HG03342 (cell line): ENCODE measurements around the gene ADAM8.
"Not testable (repeated sequence)": the region's sequence is repeated elsewhere in the genome, so short reads cannot be mapped to it uniquely, and the experiment has no call there.

Source experiments
- ATAC-seq: cut with Tn5 transposase; IDR thresholded peaks from one replicate; pipeline ENCODE4 v1.9.1; 2021; ENCODE audit warnings: mild to moderate bottlenecking, moderate library complexity; ENCODE audit not compliant: unreplicated experiment

The ADAM8 gene

DNA sequence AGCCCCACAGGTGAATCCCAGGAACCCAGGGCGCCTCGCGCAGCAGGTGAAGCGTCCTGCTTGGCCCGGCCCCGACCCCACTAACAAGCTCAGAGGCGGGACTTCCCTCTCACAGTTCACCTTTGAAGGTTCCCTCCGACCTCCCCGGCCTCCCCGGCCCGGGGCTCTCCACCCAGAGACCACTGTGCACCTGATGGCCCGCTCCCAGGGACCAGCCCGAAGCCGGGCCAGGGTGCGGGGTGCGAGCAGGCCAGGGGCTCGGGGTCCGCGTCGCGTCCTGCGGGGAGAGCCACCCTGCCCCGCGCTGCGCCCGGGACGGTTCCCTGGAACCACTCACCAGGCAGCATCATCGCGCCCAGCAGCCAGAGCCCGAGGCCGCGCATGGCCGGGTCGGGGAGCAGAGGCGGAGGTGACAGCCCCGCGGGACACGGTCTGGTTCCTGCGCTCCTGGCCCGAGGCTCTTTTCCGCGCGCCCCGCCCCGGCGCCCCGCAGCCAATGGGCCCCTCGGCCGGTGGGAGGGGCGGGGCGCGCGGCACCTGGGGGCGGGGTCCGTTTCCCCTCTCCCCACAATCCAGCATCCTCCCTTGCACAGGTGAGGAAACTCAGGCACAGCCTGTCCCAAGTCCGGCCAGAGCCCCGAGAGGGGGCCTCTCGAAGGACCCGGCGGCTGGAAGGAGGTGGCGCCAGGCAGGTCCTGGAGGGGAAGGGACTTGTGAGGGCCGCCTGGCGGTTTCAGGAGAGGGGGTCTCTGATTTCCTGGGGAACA lies at the start of gene ADAM8:
ADAM8 (minus strand) TSS at position 434 of the 767 bp plus-strand sequence; CDS start at position 383, 51 bp downstream.
- ATAC-seq, result peak; percentile 53

DNA sequence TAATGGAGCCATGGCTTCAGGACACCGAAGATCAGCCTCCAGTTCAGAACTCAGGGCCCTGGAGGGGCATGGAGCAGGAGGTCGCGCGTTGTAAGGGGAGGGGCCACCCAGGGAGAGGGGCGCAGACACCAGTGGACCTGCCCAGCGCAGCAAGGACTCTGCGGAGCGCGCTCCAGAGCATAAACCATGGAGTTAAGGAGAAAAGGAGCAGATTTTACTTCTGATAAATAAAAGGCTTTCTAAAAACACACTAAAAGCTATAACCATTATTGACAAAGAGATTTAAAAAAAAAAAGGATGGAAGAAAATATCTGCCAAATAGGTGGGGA lies 49.5 kb upstream of the ADAM8 start:
- no peak for ATAC-seq

DNA sequence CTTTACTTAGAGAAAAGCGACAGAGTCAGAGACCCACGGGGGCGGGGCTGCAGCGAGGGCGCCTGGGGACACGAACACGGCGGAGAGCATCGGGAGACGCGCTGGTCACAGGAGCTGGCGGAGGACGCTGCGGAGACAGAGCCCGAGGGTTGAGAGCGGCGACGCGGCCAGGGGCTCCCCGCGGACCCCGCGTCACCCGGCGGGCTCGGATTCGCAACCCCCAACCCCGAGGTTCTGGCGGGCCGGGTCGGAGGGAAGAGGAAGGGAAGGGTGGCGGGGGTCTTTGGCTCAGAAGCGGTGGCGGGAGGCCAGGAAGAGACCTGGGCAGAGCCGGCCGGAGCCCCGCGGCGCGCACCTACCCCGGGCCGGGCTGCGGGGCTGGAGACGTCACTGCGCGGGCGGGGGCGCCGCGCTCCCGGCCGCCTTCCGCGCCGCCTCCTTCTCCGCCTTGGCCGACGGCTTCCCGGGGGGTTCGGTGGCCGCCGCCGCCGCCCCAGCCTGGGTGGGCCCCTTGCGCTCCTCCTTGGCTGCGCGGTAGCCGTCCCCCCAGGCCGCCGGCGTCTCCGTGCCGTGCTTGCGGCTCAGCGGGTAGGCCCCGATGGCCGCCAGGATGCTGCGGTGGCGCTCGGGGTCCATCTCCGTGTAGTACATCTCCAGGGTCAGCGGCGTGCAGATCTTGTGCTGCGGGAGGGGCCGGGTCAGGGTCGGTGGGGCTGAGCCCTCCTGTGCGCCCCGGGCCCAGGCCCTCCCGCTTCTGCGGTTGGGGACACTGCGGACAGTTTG lies 49.0 kb upstream of the ADAM8 start:
- ATAC-seq, result no peak

DNA sequence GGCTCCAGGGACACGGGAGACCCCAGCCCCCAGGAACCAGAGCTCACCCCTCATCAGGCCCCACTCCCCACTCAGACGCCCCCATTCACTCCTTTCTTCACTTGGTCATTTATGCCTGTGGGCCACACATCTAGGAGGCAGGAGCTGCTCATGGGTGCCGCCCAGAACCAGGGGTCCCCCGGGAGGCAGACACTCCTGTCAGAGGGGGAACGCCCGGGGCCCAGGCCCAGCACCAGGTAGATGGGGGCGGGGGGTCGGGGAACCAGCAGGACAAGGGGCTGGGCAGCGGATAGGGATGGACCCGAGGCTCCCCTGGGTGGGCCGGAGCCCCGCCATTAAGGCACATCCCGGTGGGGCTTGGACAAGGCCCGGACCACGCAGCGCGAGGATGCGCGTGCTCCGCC lies 48.2 kb upstream of the ADAM8 start:
- no peak for ATAC-seq

DNA sequence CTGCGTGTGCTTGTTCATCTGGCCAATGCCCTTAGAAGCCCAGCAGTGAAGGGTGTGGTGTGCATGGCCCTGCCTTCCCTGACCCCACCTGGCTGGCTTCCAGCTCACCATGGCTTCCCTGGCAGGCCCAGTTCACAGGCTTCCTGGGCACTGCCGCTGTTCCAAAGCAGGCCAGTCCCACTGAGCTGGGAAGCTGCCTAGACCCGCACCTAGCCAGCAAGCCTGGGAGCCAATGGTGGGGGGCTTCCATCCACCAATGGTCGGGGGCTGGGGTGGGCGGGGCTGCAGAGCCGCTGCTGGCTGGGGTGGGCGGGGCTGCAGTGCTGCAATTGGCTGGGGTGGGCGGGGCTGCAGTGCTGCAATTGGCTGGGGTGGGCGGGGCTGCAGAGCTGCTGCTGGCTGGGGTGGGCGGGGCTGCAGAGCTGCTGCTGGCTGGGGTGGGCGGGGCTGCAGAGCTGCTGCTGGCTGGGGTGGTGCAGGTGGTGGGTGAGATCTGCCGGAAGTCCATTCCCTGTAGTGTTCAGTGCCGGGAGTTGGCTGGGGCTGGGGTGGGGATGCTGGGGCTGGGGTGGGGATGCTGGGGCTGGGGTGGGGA lies 47.6 kb upstream of the ADAM8 start:
- peak; percentile 63 for ATAC-seq

DNA sequence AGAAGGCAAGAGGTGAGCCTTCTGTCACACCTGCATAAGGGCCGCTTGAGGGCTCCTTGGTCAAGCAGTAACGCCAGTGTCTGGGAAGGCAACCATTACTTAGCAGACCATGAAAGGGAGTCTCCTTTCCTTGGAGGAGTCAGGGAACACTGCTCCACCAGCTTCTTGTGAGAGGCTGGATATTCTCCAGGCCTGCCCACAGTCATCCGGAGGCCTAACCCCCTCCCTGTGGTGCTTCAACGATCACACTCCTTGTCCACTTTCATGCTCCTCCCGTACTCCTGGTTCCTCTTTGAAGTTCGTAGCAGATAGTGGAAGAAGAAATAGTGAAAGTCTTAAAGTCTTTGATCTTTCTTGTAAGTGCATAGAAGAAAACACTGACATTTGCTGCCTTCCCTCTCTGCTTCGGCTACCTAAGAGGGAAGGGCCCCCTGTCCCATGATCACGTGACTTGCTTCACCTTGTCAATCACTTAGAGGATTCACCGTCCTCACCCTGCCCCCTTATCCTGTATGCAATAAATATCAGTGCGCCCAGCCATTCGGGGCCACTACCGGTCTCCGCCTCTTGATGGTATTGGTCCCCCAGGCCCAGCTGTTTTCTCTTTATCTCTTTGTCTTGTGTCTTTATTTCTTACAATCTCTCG lies 45.5 kb upstream of the ADAM8 start:
- not testable (repeated sequence) for ATAC-seq

DNA sequence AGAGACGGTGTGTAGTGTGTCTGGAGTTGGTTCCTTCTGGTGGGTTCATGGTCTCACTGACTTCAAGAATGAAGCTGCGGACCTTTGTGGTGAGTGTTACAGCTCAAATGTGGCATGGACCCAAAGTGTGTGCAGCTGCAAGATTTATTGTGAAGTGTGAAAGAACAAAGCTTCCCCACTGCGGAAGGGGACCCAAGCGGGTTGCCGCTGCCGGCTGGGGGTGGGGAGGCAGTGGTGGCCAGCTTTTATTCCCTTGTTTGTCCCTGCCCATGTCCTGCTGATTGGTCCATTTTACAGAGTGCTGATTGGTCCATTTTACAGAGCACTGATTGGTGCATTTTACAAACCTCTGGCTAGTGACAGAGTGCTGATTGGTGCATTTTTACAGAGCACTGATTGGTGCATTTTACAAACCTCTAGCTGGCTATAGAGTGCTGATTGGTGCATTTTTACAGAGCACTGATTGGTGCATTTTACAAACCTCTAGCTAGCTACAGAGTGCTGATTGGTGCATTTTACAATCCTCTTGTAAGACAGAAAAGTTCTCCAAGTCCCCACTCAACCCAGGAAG lies 44.3 kb upstream of the ADAM8 start:
- ATAC-seq, result not testable (repeated sequence)

DNA sequence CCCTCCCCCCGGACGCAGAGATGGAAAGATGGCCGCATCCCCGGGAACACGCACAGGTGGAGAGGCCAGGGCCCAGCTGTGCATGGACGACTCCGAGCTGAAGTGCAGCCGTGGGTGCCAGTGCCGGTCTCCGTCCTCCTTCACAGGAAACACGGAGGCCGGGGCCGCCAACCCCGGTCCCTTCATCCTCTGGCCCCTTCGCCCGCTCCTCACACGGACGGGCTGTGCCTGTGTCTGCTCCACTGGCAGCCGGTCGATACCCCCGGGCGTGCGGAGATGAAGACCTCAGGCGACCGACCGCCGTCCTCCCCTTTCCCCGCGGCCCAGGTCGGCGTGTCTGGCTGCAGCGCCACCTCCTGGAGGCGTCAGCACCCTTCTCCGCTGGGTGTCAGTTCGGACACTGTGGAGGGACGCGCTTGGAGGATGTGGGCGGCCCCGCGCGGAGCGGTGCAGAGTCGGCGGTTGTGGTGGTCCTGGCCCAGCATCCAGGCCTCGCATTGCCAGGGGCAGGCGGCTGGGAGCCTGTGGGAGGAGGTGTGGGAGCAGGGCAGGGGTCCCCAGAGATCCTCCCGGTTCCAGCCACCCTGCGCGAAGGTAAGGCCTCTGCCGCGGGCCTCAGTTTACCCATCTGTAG lies 41.9 kb upstream of the ADAM8 start:
- ATAC-seq, result peak; percentile 85

DNA sequence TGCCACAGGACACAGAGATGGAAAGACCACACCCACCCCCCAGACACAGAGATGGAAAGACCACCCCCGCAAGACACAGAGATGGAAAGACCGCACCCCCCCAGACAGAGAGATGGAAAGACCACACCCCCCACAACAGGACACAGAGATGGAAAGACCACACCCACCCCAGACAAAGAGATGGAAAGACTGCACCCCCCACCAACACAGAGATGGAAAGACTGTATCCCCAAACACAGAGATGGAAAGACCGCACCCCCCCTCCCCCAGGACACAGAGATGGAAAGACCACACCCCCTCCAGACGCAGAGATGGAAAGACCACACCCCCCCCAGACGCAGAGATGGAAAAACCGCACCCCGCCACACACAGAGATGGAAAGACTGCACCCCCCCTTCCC lies 40.1 kb upstream of the ADAM8 start:
- no peak for ATAC-seq

DNA sequence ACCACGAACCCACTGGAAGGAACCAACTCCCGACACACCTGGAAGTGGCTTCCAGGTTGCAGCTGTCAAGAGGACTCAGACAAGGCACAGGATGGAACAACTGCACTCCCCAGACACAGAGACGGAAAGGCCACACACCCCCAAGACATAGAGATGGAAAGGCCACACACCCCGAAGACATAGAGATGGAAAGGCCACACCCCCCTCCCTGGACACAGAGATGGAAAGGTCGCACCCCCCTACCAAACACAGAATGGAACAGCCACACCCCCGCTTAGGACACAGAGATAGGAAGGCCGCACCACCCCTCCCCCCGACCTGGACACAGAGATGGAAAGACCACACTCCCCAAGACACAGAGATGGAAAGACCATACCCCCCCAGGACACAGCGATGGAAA lies 39.6 kb upstream of the ADAM8 start:
- no peak for ATAC-seq

DNA sequence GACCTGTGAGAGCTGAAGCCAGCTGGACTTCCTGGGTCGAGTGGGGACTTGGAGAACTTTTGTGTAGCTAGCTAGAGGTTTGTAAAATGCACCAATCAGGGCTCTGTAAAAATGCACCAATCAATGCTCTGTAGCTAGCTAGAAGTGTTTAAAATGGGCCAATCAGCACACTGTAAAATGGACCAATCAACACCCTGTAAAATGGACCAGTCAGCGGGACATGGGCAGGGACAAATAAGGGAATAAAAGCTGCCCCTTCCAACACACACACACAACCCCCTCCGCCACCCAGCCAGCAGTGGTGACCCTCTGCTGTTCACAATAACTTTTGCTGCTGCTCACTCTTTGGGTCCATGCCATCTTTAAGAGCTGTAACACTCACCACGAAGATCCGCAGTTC lies 39.2 kb upstream of the ADAM8 start:
- ATAC-seq, result no peak

DNA sequence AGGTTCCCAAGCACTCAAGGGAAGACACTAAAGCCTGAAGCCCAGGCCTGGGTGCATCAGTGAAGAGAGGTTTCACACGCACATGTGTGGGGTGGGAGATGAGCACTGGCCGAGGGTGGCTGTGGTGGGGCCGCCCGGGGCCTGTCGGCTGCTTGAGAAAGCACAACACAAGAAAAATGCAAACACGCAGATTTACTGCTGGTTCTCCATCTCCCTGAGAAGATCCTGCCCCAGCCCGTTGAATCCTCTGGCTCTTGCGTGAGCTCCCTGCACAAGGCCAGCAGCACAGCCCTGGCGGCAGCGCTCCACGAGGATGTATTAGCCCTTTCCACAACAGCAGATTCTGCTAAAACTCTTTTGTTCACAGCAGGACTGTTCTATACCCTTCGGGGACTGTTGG lies 38.2 kb upstream of the ADAM8 start:
- no peak for ATAC-seq

DNA sequence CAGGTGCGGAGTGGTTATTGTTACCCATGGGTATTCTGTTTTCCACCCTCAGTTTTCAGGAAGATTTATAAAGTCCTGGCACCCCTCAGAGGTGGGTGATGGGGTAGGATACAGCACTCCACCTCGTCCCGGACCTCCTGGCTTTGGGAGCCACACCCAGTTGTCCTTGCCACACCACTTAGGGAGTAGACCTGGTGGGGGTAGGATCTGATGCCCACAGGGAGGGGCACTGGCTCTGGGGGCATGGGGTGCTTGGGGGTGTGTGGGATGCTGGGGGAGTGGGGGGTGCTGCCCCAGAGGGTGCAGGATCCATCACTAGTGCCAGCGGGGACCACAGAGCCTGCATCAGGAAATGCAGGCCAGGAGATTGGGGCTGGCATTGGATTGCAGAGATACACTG lies 36.5 kb upstream of the ADAM8 start:
- no peak for ATAC-seq

DNA sequence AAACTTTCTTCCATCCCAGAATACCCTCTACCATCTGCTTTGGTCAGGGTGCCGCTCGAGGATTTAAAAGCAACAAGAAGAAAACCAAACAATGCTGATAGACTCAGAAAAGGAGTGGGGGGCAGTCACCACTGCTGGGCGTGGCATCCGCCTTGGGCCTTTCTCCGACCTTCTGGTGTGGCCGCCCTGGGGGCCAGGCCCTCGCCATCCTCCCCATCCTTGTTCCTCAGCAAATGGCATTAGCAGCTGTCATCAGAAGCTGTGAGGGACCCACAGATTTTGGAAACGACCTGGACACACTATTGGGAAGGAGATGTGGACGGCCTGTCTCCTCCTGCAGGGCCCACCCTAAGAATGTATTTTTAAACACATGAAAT lies 36.1 kb upstream of the ADAM8 start:
- ATAC-seq, result no peak

DNA sequence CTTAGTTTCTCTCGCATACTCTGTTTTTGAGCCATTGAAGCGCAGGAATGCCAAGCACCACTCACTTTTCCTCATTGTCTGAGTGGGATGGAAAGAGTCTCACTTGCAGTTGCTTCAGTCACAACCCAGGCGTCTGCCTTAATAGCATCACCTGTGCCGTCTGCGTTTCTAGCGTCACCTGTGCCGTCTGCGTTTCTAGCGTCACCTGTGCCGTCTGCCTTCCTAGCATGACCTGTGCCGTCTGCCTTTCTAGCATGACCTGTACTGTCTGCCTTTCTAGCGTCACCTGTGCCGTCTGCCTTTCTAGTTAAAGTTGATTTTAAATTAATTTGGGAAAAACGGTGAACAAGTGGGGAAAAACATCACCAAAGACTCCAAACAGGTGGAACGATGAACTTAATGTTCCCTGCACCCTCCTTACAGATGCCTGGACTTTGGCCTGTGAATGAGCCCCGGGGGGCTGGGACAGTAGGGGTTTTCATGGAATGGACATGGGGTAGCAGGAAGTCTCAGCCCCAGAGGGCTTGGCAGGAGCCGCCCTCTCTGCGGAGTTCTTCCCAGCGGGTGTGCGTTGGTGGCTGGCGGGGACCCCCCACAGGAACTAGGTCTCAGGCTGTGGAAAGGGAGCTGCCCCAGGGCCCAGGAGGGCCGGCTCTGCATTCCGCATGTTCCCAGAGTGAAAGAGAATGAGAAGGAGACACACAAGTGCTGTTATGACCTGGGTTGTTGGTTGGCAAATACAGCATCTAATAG lies 35.5 kb upstream of the ADAM8 start:
- no peak for ATAC-seq

DNA sequence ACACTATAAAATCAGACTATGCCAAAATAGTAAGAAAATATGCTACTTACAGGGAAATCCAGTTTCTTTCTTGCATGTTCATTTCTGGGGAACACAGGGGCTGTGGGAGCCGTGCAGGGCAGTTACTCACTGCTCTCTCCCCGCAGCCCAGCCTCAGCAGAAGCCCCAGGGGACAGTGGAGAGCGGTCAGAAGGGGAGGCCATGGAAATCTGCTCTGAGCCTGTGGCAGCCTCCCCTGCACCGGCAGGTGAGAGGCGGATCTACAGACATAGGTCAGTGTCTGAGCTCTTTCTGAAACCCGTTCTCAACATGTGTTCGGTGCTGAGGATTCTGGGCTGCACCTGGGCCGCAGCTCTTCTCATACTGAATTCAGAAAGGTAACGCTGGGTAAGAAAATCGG lies 34.9 kb upstream of the ADAM8 start:
- no peak for ATAC-seq

DNA sequence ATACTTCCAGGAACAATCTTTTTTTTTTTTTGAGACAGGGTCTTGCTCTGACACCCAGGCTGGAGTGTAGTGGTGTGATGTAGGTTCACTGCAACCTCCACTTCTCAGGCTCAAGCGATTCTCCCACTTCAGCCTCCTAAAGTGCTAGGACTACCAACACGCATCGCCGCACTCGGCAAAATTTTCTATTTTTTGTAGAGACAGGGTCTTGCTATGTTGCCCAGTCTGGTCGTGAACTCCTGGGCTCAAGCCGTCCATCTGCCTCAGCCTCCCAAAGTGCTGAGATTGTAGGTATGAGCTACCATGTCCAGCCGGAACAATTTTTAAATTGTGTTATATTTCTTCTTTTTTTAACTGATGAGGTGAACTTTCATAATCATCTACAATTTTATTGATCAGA lies 34.1 kb upstream of the ADAM8 start:
- no peak for ATAC-seq

DNA sequence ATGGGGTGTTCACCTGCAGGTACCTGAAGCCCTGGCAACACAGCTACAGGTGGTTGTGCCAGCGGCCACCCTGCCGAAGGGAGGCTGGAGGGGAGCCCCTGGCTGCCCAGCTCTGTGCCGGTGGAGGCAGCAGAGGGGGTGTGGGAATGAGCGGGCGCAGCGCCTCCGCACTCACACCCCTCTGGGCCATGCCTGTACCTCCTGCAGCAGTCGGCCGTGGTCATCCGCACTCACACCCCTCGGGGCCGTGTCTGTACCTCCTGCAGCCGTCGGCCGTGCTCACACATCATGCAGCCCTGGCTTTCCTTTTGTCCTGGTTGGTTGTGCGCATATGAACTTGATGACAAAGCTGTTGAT lies 33.7 kb upstream of the ADAM8 start:
- ATAC-seq, result no peak

DNA sequence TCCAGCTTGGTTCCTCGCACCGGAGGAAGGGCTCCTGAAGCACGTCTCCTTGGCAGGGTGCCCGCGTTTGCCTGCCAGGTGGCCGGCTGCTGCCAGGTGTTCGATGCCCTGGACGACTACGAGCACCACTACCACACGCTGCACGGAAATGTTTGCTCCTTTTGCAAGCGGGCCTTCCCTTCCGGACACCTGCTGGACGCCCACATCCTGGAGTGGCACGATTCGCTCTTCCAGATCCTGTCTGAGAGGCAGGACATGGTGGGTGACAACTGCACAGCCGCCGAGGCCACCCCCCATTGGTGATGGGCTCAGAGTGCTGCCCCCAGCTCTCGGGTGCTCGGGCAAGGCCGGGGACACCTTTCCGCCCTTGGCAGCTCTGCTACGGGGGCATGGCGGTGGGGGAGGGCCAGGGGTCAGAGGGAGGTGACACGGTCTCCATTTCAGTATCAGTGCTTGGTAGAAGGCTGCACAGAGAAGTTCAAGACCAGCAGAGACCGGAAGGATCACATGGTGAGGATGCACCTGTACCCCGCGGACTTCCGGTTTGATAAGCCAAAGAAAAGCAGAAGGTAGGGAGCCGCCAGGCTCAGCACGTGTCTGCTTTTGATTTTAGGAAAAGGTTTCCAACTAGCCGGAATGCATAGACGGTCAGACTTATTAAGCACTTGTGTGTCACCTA lies 33.2 kb upstream of the ADAM8 start:
- ATAC-seq, result no peak
